Transverse colon (tissue), 4 donors: ENCODE data around the gene BMP8A. TPM values are rescaled to one million over a fixed set of nuclear protein-coding genes. Genes with fewer than 3 reads are reported as not detected.
A peak's percentile ranks its signal among the peaks of the same experiment; 100 is the strongest.

Experiments
- DNase-seq: peaks from one replicate; pipeline ENCODE4 v3.0.0-alpha.2; 2019
- H3K27ac ChIP-seq, 4 donors: fragments of 200-600 bp; sonication (generic); 2 replicates each; pipeline ENCODE4 v1.5.1; 2016 to 2018; ENCODE audit warnings: inconsistent platforms in 4 of 4
- H3K27me3 ChIP-seq: fragments of 200-600 bp; sonication (generic); 2 replicates; pipeline ENCODE4 v1.5.1; 2017; ENCODE audit warnings: inconsistent platforms
- H3K36me3 ChIP-seq, 4 donors: fragments of 200-600 bp; sonication (generic); 2 replicates each; pipeline ENCODE4 v1.5.1; 2017 to 2019; ENCODE audit warnings: inconsistent platforms in 4 of 4
- H3K4me1 ChIP-seq, 4 donors: fragments of 200-600 bp; sonication (generic); 2 replicates each; pipeline ENCODE4 v1.5.1; 2017 to 2020; ENCODE audit warnings: inconsistent platforms in 4 of 4
- H3K4me3 ChIP-seq, 4 donors: fragments of 200-600 bp; sonication (generic); 1 replicate in 1 of 4; 2 replicates in 3 of 4; pipeline versions ENCODE4 v1.5.1 to v1.6.1; 2017 to 2019; ENCODE audit warnings: inconsistent platforms in 4 of 4
- H3K9me3 ChIP-seq, 2 donors: fragments of 200-600 bp; sonication (generic); 2 replicates each; pipeline ENCODE4 v1.5.1; 2017 to 2019; ENCODE audit warnings: inconsistent platforms in 2 of 2
- EP300 ChIP-seq: sonication (generic); formaldehyde crosslinking; IDR thresholded peaks from one replicate; pipeline ENCODE4 v1.6.1; 2017; ENCODE audit warnings: antibody characterized with exemption, low read depth
- POLR2A ChIP-seq: fragments of 450-650 bp; IDR thresholded peaks from one replicate; pipeline ENCODE4 v1.6.1; 2016; ENCODE audit warnings: antibody characterized with exemption, mild to moderate bottlenecking, moderate library complexity
- POLR2AphosphoS5 ChIP-seq, 3 donors: sonication (generic); formaldehyde crosslinking; IDR thresholded peaks; one replicate each; pipeline ENCODE4 v1.6.1; 2016; ENCODE audit warnings: antibody characterized with exemption in 3 of 3
- WGBS, 2 donors: methylation state at CpG; one replicate each; pipeline ENCODE4 v1.1.5; 2018; ENCODE audit warnings: low coverage in 1 of 2; 5-methylcytosine and 5-hydroxymethylcytosine counted together
- in situ Hi-C, 4 donors: fragments of 200-750 bp; cut with MboI; loops; one replicate each; pipeline versions ENCODE4 v1.15.0 to v1.15.1; 2017; ENCODE audit warnings: low sequenced_read_pairs in 3 of 4, low pct_ligation_motif_present in 1 of 4, low pct_unique_long_range_greater_than_20kb in 1 of 4
- intact Hi-C: fragments of 100-400 bp; cut with DNase I; formaldehyde crosslinking; loops from one replicate; pipeline ENCODE4 v1.15.1; 2023; ENCODE audit warnings: low total_unique reads
- total RNA-seq, 4 donors: library from RNA; depleted of rRNA; stranded (reverse); fragments of >200 nt; gene quantifications; one replicate each; pipeline ENCODE4 v1.1.0, GENCODE V29; 2016
- TF ChIP-seq, protein P1 (sequence below), 5 experiments: fragments of 200-600 bp in 3 of 5; fragments of 450-650 bp in 2 of 5; sonication (generic) in 3 of 5; IDR thresholded peaks; 1 replicate in 2 of 5; 2 replicates in 3 of 5; pipeline ENCODE4 v1.5.1; 2016 to 2017; ENCODE audit warnings: antibody characterized with exemption in 5 of 5, inconsistent platforms in 3 of 5, mild to moderate bottlenecking in 2 of 5, moderate library complexity in 1 of 5

Gene BMP8A
- total RNA-seq, 4 donors from 2014 or later: 11.0 to 12.3 TPM; not detected in 2

DNA sequence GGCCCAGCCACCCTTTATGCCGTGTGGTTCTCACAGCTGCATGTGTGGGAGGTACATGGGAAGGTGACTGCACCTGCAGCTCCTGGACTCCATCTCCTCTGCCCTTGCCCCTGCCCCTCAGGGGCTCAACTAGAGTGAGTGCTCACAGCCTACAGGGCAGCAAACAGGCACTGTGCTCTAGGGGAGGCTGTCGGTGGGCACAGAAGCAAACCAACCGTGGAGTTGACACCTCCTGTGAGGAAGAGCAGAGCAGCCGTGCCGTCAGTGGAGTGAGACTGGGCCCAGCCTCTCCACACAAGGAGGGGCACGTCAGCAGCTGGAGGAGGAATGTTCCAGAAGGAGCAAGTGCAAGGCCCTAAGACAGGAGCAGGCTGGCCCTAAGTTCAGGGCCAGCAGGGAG lies 32.7 kb downstream of the BMP8A start:
- in situ Hi-C loops (no loop called here), intact Hi-C loops (no loop called here)
- Histone ChIP-seq H3K4me1 (peaks cover 3 to 28% (median 12%) of the 10 kb centered on the region in 4 donors), H3K27me3 (no peaks in the 10 kb centered on the region), H3K4me3 (no peak overlapping the region), H3K27ac (no peak overlapping the region), H3K36me3 (no peaks in the 10 kb centered on the region), H3K9me3 (no peaks in the 10 kb centered on the region)
- TF ChIP-seq POLR2A: no peak
- no peak for TF ChIP-seq EP300
- TF ChIP-seq, protein P1, sequence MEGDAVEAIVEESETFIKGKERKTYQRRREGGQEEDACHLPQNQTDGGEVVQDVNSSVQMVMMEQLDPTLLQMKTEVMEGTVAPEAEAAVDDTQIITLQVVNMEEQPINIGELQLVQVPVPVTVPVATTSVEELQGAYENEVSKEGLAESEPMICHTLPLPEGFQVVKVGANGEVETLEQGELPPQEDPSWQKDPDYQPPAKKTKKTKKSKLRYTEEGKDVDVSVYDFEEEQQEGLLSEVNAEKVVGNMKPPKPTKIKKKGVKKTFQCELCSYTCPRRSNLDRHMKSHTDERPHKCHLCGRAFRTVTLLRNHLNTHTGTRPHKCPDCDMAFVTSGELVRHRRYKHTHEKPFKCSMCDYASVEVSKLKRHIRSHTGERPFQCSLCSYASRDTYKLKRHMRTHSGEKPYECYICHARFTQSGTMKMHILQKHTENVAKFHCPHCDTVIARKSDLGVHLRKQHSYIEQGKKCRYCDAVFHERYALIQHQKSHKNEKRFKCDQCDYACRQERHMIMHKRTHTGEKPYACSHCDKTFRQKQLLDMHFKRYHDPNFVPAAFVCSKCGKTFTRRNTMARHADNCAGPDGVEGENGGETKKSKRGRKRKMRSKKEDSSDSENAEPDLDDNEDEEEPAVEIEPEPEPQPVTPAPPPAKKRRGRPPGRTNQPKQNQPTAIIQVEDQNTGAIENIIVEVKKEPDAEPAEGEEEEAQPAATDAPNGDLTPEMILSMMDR (IDR thresholded peaks at IDR 0.05): no peak
- TF ChIP-seq POLR2AphosphoS5 (IDR thresholded peaks at IDR 0.05): no peak
- no peak for DNase-seq
- 65 to 76% methylated on average over 2 to 5 of the region's 6 CpGs for WGBS, 2 donors

DNA sequence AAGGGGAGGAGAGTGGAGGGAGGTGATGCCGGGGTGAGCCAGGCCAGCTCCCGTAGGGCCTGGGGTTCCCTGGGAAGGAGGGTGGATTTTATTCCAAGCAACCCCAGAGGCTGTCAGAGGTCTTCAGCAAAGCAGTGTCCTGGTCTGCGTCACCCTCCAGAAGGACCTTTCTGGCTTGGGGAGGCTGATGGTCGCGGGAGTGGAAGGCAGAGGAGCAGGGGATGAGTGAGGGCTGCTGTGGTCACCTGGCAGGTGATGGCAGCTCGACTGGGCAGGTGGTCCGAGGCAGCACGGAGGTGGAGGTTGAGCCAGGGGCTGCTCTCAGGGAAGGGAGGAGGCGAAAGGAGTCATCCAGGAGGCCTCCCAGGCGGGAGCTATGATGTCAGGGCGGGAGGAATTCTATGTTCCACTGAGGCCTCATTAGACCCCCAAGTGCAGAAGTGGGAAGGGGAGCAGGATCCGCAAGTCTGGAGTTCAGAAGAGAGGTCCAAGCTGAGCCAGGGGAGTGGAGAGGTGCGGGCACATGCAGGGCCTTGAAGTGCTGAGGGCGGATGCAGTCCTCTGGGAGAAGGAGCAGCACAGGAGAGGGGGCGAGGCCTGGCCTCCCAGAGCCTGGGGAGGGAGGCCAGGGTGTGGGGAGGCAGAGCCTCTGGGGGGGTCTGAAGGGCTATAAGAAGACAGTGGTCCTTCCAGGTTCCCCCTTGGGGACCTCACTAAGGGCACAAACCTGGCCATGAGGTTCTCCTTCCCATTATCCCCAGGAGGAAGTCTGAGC lies 33.3 kb downstream of the BMP8A start:
- in situ Hi-C loops: loop anchor here in 2 of 4 donors (25.0 kb wide), 1 partner anchor 437 kb away; no protein-coding TSS in a partner anchor
- 72 to 84% methylated on average over 3 to 15 of the region's 15 CpGs for WGBS, 2 donors
- Histone ChIP-seq H3K4me3 (no peak overlapping the region), H3K36me3 (no peaks in the 10 kb centered on the region), H3K4me1 (peaks cover 3 to 28% (median 12%) of the 10 kb centered on the region in 4 donors), H3K9me3 (no peaks in the 10 kb centered on the region), H3K27ac (peak overlapping the region in 2 of 4 donors; percentile 14 to 74), H3K27me3 (no peaks in the 10 kb centered on the region)
- no peak for DNase-seq
- intact Hi-C loops: no loop called here
- TF ChIP-seq POLR2A: no peak
- TF ChIP-seq EP300: no peak
- TF ChIP-seq, protein P1 (IDR thresholded peaks at IDR 0.05): no peak
- TF ChIP-seq POLR2AphosphoS5 (IDR thresholded peaks at IDR 0.05): no peak

DNA sequence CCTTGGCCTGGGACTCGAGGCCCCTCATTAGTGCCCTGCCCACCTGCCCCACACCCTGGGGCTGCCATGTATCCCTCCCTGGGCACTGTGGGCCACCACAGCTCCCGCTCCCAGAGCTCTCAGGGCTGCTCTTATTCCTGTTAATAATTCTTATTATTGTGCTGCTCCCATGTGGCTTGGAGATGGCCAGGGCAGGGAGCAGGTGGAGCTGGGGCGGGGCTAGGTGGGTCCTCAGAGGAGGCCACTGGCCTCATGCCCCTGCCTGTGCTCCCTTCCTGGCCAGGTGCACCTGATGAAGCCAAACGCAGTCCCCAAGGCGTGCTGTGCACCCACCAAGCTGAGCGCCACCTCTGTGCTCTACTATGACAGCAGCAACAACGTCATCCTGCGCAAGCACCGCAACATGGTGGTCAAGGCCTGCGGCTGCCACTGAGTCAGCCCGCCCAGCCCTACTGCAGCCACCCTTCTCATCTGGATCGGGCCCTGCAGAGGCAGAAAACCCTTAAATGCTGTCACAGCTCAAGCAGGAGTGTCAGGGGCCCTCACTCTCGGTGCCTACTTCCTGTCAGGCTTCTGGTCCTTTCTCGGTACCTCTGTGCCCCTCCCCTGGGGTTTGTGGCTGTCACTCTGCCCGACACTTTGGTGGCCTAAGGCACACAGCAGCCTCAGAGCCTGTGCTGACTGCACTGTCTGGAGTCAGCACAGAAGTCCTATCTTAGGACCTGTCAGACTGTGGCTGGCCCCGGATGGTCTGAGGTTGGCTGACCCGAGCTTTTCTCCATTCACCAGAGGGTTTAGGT lies 34.1 kb downstream of the BMP8A start:
- TF ChIP-seq POLR2A (no peak), POLR2AphosphoS5 (IDR thresholded peaks at IDR 0.05) (no peak), EP300 (no peak)
- TF ChIP-seq, protein P1 (IDR thresholded peaks at IDR 0.05): no peak
- Histone ChIP-seq H3K4me3 (no peak overlapping the region), H3K4me1 (peaks cover 3 to 28% (median 12%) of the 10 kb centered on the region in 4 donors), H3K27ac (peak overlapping the region in 3 of 4 donors; percentile 14 to 74 (median 65)), H3K9me3 (no peaks in the 10 kb centered on the region), H3K36me3 (no peaks in the 10 kb centered on the region), H3K27me3 (no peaks in the 10 kb centered on the region)
- DNase-seq: peak; percentile 68
- intact Hi-C loops: no loop called here
- 80 to 89% methylated on average over 1 to 17 of the region's 17 CpGs for WGBS, 2 donors
- in situ Hi-C loops: loop anchor here in 2 of 4 donors (25.0 kb wide), 1 partner anchor 438 kb away; no protein-coding TSS in a partner anchor
